ENCODE results near the gene PLXNA4.
"Not testable (repeated sequence)": the region's sequence is repeated elsewhere in the genome, so short reads cannot be mapped to it uniquely, and the experiment has no call there.

The PLXNA4 gene

GRCh38 chr7:132179681-132180080, 396.6 kb downstream of the PLXNA4 start:
- TF ChIP-seq JUND (IDR thresholded peaks at IDR 0.05; ENCODE audit: low read depth): no peak
- in situ Hi-C loops (cut with HindIII; ENCODE audit: low pct_unique_long_range_greater_than_20kb, low sequenced_read_pairs): no loop called here
- no peak for DNase-seq (ENCODE audit: low read depth in 1 of 2, low spot score in 1 of 2)

GRCh38 chr7:132179080-132179430, 397.2 kb downstream of the PLXNA4 start:
- in situ Hi-C loops (cut with HindIII; ENCODE audit: low pct_unique_long_range_greater_than_20kb, low sequenced_read_pairs): no loop called here
- TF ChIP-seq JUND (IDR thresholded peaks at IDR 0.05; ENCODE audit: low read depth): no peak
- DNase-seq (ENCODE audit: low read depth in 1 of 2, low spot score in 1 of 2): no peak

GRCh38 chr7:132178402-132179079, 397.7 kb downstream of the PLXNA4 start:
- DNase-seq (ENCODE audit: low read depth in 1 of 2, low spot score in 1 of 2); in situ Hi-C loops (cut with HindIII; ENCODE audit: low pct_unique_long_range_greater_than_20kb, low sequenced_read_pairs): not testable (repeated sequence)

- DNase-seq (ENCODE audit: low read depth in 1 of 2, low spot score in 1 of 2): no peak
- no peak for TF ChIP-seq JUND (IDR thresholded peaks at IDR 0.05; ENCODE audit: low read depth)
- in situ Hi-C loops (cut with HindIII; ENCODE audit: low pct_unique_long_range_greater_than_20kb, low sequenced_read_pairs): no loop called here
These were observed 398.4 kb downstream of the PLXNA4 start for GRCh38 chr7:132177708-132178401.

DNA sequence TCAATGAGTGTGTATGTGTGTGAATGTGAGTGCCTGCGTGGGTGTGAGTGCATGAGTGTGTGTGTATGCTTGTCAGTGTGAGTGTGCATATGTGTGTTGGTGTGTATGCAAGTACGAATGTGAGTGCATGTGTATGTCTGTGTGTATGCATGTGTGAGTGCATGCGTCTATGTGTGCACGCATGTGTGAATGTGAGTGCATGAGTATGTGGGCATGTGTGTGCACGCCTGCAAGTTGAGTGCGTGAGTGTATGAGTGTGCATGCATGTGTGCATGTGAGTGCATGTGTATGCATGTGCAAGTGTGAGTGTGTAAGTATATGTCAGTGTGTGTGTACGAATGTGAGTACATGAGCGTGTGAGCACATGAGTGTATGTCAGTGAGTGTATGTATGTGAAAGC, 399.6 kb downstream of the PLXNA4 start:
- in situ Hi-C loops (cut with HindIII; ENCODE audit: low pct_unique_long_range_greater_than_20kb, low sequenced_read_pairs): no loop called here
- TF ChIP-seq JUND (IDR thresholded peaks at IDR 0.05; ENCODE audit: low read depth): no peak
- DNase-seq (ENCODE audit: low read depth in 1 of 2, low spot score in 1 of 2): no peak

GRCh38 chr7:132171130-132171576, 405.1 kb downstream of the PLXNA4 start:
- DNase-seq (ENCODE audit: low read depth in 1 of 2, low spot score in 1 of 2): no peak
- in situ Hi-C loops (cut with HindIII; ENCODE audit: low pct_unique_long_range_greater_than_20kb, low sequenced_read_pairs): no loop called here
- no peak for TF ChIP-seq JUND (IDR thresholded peaks at IDR 0.05; ENCODE audit: low read depth)

DNA sequence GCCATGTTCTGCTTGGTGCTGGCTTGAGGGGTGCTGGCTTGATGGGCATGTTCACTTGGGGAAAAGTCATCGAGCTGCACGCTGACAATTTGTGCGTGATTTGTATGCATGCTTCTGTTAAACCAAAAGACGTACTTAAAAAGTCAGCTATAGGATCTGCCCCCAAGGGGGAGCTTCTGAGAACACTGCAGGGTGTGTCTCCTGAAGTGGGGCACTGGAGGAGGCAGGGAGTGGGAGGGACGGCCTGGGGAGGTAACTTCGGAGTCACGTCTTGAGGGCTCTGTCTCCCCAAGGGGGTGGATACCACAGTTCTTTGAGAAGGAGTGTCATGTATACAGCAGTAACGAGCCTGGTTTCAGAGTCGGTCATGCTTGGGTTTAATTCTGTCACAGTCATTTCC, 406.5 kb downstream of the PLXNA4 start:
- no peak for DNase-seq (ENCODE audit: low read depth in 1 of 2, low spot score in 1 of 2)
- in situ Hi-C loops (cut with HindIII; ENCODE audit: low pct_unique_long_range_greater_than_20kb, low sequenced_read_pairs): no loop called here
- no peak for TF ChIP-seq JUND (IDR thresholded peaks at IDR 0.05; ENCODE audit: low read depth)

DNA sequence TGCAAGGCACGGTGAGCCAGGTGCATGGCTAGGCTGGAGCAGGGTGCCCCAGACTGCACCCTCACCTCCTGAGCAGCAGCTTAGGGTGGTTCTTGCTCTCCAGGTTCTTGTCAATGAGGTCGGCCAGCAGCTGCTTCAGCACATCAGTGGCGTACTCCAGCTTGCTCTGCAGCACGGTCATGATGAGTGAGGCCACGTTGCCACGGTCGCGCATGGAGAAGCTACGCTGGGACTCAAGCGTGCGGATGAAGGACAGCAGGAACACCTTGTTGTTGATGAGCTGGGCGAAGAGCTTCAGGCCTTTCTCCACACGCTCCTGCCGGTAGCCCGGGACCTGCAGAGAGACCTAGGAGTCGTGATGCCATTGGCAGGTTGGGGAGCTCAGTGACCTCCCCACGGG, 408.0 kb downstream of the PLXNA4 start:
- in situ Hi-C loops (cut with HindIII; ENCODE audit: low pct_unique_long_range_greater_than_20kb, low sequenced_read_pairs): no loop called here
- DNase-seq (ENCODE audit: low read depth in 1 of 2, low spot score in 1 of 2): no peak
- no peak for TF ChIP-seq JUND (IDR thresholded peaks at IDR 0.05; ENCODE audit: low read depth)

GRCh38 chr7:132165695-132166094, 410.6 kb downstream of the PLXNA4 start:
- DNase-seq (ENCODE audit: low read depth in 1 of 2, low spot score in 1 of 2); in situ Hi-C loops (cut with HindIII; ENCODE audit: low pct_unique_long_range_greater_than_20kb, low sequenced_read_pairs): not testable (repeated sequence)

- in situ Hi-C loops (cut with HindIII; ENCODE audit: low pct_unique_long_range_greater_than_20kb, low sequenced_read_pairs): no loop called here
- TF ChIP-seq JUND (IDR thresholded peaks at IDR 0.05; ENCODE audit: low read depth): no peak
- no peak for DNase-seq (ENCODE audit: low read depth in 1 of 2, low spot score in 1 of 2)
These were observed 411.6 kb downstream of the PLXNA4 start for GRCh38 chr7:132164558-132165125.

DNA sequence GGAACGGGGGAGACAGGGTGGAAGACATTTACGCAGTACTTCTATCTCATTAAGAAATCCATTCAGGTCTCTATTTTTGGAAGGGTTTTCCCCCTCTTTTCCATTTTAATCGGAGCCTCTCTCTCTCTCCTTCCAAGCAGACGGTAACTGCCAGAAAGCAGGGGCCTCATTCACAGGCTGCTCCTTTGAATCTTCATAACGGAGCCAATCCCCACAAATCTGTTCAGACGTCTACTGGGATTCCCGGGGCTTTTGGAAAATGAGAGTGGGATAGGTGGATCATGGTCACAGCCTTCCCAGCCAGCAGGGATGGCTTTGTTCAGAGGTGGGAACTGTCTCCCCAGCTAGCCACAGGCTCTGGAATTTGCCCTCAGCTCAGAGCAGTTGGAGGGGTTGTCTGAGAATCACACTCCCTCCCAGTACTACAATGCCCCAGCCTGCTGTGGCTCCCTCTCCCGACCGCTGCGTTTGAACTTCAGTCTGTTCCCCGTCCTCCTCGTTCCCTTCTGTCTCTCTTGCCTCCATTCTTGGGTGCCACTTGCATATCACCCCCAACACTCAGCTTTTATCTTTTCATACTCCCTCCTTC, 413.6 kb downstream of the PLXNA4 start:
- DNase-seq (ENCODE audit: low read depth in 1 of 2, low spot score in 1 of 2): no peak
- in situ Hi-C loops (cut with HindIII; ENCODE audit: low pct_unique_long_range_greater_than_20kb, low sequenced_read_pairs): no loop called here
- no peak for TF ChIP-seq JUND (IDR thresholded peaks at IDR 0.05; ENCODE audit: low read depth)

GRCh38 chr7:132161976-132162375, 414.3 kb downstream of the PLXNA4 start:
- in situ Hi-C loops (cut with HindIII; ENCODE audit: low pct_unique_long_range_greater_than_20kb, low sequenced_read_pairs): no loop called here
- no peak for DNase-seq (ENCODE audit: low read depth in 1 of 2, low spot score in 1 of 2)
- TF ChIP-seq JUND (IDR thresholded peaks at IDR 0.05; ENCODE audit: low read depth): no peak

DNA sequence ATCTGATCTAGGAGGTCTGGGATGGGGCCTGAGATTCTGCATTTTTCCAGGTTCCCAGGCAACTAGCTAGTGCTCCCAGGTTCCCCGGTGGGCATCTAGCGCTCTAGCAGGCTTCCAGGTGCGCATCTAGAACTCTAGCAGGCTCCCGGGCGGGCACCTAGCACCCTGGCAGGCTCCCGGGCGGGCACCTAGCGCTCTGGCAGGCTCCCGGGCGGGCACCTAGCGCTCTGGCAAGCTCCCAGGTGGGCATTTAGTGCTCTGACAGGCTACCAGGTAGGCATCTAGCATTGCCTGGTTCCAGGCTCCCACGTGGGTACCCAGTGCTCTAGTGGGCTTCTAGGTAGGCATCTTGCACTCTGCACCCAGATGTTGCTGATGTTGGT, 414.7 kb downstream of the PLXNA4 start:
- no peak for DNase-seq (ENCODE audit: low read depth in 1 of 2, low spot score in 1 of 2)
- TF ChIP-seq JUND (IDR thresholded peaks at IDR 0.05; ENCODE audit: low read depth): no peak
- in situ Hi-C loops (cut with HindIII; ENCODE audit: low pct_unique_long_range_greater_than_20kb, low sequenced_read_pairs): no loop called here
